Inflammatory macrophage treated with lipopolysaccharide for 4 hours (primary cell): ENCODE measurements around the gene KDM4B.

Source experiments
- DNase-seq: peaks from one replicate; pipeline ENCODE4 v3.0.0-alpha.2; 2020

The KDM4B gene

GRCh38 chr19:5141850-5142724 is 173.2 kb downstream of the KDM4B start:
- DNase-seq, result no peak

GRCh38 chr19:5142725-5143097 is 173.8 kb downstream of the KDM4B start:
- DNase-seq, result no peak

DNA sequence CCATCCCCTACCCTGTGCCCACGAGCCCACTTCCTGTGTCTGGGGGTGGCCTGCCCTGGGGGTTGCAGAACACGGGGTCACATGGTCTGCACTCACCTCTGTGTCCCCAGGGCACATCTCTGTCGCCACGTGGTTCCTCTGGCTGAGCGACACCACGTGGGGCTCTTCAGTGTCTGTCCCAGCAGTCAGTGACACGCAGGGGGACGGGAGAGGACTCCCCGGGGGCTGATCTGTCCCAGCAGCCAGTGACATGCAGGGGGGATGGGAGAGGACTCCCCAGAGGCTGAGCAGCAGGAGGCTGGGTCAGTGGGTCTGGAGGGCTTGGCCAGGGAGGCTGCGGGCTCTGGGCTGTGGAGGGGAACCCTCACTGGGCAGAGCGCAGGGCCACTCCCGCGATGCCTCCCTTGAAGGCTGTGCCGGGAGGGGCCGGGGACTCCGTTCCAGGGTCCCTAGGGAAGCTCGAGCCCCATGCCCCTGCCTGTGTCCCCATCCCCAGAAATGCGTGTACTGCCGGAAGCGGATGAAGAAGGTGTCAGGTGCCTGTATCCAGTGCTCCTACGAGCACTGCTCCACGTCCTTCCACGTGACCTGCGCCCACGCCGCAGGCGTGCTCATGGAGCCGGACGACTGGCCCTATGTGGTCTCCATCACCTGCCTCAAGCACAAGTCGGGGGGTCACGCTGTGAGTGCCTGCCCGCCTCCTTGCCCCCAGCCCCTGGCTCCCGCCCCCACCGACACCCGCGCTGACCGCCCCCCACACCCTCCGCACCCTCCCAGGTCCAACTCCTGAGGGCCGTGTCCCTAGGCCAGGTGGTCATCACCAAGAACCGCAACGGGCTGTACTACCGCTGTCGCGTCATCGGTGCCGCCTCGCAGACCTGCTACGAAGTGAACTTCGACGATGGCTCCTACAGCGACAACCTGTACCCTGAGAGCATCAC is 174.8 kb downstream of the KDM4B start:
- no peak for DNase-seq

GRCh38 chr19:5144545-5145179 is 175.7 kb downstream of the KDM4B start:
- DNase-seq, result no peak

- DNase-seq, result no peak
Measured at GRCh38 chr19:5145521-5146511, 176.9 kb downstream of the KDM4B start.

GRCh38 chr19:5147074-5147977 is 178.4 kb downstream of the KDM4B start:
- no peak for DNase-seq

DNA sequence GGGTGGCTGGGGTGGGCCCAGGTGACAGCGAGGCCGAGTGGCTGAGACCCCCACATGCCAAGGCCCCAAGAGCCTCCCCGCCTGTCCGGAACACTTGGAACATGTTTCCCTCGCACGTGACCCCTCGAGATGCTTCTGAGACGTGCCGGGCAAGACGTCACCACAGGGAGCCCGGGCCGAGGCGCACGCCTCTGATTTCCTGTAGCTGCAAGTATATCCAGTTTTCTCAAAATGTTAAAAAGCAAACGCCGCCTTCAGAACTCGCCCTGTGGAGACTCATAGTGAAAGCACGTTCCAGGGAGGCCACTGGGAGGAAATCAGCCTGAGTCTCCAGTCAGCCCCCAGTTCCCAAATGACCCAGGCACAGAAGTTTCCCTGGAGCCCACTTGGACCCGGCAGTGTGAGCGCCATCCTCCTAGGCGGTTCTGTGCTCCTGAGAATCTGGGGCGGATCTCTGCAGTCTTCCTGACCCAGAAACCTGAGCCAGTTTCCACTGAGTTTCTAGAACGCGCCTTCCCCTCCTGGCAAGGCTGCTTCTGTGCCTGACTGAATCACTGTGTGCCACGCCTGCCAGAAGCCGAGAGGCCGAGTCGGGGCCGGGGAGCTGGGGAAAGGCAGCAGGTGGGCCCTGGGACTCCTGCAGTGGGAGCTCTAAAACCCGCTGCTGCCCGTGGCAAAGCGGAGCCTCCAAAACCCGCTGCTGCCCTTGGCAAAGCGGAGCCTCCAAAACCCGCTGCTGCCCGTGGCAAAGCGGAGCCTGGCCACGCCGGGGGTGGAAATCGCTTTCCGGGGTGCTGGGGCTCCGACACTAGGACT is 179.3 kb downstream of the KDM4B start:
- DNase-seq, result no peak

DNA sequence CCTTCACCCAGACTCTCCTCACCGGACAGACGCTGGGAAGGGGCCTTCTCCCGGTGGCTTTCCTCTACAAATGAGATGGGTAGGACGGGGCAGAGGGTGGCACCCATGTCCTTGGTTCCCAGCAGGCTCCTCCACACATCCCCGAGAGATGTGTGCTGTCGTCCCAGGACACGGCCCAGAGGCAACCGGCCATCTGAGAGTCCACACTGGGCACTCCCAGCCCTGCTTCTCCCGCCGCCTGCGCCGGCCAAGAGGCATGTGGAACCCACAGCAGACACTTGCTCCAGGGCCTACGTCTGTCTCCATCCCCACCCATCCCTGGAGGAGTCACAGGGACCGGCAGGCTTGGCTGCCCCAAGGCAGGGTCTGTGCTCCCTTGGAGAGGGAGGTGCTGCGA is 179.9 kb downstream of the KDM4B start:
- DNase-seq, result no peak

GRCh38 chr19:5149508-5149907 is 180.6 kb downstream of the KDM4B start:
- no peak for DNase-seq

DNA sequence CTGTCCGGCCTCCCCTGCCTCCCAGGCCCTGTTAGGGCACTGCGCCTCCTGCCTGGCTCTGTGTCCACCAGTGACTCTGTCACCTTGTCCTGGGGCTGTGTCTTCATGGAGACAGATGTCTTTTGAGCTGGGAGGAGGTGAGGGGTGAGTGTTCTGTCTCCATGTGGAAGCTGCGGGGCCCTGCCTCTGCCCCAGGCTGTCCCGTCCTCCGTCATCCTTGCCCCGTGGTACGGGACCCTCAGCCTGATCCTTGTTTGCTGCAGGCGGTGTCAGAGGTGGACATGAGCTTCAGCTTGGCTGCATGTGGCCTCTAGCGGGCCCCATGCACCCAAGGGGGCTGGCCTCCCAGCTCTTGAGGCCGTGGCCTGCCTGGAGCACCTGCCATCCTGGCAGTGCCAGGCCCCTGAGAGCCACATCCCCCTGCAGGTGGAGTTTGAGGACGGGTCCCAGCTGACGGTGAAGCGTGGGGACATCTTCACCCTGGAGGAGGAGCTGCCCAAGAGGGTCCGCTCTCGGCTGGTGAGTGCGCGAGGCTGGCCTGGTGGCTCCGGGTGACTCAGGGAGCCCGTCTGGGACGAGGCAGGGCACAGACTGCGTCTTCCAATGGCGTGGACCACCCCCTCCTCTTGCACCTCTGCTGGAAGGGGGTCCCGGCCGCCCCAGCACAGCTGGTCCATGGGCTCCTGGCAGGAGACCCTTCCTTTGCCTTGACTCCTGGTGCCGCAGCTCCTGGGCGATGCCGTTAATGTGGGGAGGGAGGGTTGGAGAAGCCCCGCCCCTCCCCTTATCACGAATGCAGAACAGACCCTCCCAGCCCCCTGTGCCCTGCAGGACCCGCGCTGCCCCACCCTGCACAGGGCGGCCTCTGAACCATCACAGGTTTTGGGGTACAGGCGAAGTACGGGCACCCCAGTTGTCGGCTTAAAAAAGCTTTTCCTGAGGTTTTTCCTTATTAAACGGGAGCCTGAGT is 181.3 kb downstream of the KDM4B start:
- no peak for DNase-seq

DNA sequence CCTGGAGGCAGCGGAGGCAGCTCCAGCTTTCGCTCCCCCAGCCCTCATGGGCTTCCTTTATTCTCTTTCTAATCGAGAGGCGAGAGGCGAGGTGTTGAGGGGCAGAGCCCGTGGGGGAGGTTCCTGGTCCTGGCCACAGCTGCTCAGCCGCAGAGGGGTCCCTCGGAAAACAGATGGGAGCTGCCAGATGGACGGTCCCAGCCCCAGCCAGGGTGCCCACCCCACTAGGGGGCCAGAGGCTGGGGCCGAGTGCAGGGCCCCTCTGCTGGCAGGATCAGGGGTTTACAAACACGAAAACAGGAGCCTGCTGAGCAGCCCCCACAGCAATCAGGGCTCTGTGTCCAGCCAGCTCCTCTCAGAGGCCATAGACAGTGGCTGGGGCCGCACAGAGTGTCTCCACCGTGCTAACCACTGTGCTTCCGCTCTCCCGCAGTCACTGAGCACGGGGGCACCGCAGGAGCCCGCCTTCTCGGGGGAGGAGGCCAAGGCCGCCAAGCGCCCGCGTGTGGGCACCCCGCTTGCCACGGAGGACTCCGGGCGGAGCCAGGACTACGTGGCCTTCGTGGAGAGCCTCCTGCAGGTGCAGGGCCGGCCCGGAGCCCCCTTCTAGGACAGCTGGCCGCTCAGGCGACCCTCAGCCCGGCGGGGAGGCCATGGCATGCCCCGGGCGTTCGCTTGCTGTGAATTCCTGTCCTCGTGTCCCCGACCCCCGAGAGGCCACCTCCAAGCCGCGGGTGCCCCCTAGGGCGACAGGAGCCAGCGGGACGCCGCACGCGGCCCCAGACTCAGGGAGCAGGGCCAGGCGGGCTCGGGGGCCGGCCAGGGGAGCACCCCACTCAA is 182.2 kb downstream of the KDM4B start:
- no peak for DNase-seq

DNA sequence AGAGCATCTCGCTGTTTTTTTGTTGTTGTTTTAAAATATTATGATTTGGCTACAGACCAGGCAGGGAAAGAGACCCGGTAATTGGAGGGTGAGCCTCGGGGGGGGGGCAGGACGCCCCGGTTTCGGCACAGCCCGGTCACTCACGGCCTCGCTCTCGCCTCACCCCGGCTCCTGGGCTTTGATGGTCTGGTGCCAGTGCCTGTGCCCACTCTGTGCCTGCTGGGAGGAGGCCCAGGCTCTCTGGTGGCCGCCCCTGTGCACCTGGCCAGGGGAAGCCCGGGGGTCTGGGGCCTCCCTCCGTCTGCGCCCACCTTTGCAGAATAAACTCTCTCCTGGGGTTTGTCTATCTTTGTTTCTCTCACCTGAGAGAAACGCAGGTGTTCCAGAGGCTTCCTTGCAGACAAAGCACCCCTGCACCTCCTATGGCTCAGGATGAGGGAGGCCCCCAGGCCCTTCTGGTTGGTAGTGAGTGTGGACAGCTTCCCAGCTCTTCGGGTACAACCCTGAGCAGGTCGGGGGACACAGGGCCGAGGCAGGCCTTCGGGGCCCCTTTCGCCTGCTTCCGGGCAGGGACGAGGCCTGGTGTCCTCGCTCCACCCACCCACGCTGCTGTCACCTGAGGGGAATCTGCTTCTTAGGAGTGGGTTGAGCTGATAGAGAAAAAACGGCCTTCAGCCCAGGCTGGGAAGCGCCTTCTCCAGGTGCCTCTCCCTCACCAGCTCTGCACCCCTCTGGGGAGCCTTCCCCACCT is 183.3 kb downstream of the KDM4B start:
- no peak for DNase-seq

- DNase-seq, result no peak
Measured at GRCh38 chr19:5152767-5153532, 184.0 kb downstream of the KDM4B start.

DNA sequence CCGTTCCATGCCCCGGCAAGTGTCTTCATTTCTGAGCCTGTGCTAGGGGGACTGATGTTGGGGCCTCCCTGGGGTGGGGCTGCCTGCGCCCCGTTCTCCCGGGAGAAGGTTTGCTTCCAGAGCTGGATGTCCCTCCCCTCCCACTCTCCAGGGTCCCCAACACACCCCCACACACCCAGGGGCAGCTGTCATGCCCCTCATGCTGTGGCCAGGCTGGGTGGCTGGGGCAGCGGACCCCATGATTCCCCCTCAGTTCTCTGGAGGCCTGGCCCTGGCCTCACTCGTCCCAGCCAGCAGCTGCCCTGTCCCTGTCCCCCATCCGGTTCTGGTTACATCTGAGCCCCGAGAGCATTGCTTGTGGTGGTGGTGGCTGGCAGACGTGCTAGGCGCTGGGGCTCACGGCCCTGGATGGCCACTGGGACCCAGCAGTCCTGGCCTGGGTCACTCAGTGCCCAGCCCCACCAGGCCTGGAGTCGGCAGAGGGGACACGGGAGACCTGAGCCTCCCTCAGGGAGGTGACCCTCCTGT is 184.8 kb downstream of the KDM4B start:
- DNase-seq, result no peak

GRCh38 chr19:5154129-5154798 is 185.4 kb downstream of the KDM4B start:
- peak; percentile 11 for DNase-seq
